ENCODE data around the gene HLA-DMB.

- TF ChIP-seq MYBL2 (CRISPR knock-in tag; IDR thresholded peaks at IDR 0.05) (no peak), CREB1 (CRISPR knock-in tag; IDR thresholded peaks at IDR 0.05) (no peak), KAT7 (CRISPR knock-in tag; IDR thresholded peaks at IDR 0.05; ENCODE audit: borderline replicate concordance) (no peak), CTCF (IDR thresholded peaks at IDR 0.05) (no peak)
Observed at GRCh38 chr6:32982702-32983492, 42.1 kb upstream of the HLA-DMB start.

Measured in WTC11 (cell line).